Trophoblast cell (in vitro differentiated cells and primary cell): ENCODE results near the gene CPXCR1.

ENCODE experiments used
- DNase-seq, 2 donors: peaks; one replicate each; pipeline ENCODE4 v3.0.0-alpha.2; 2016
- H2AFZ ChIP-seq: 2 replicates; pipeline ENCODE4 v1.6.1; 2013; ENCODE audit warnings: low read length, moderate library complexity, mild to moderate bottlenecking; ENCODE audit not compliant: insufficient read depth, poor library complexity
- H2AK5ac ChIP-seq: 2 replicates; pipeline ENCODE4 v1.6.1; 2013; ENCODE audit warnings: mild to moderate bottlenecking, low read length
- H2BK120ac ChIP-seq: 2 replicates; pipeline ENCODE4 v1.6.1; 2013; ENCODE audit warnings: low read length, mild to moderate bottlenecking, moderate library complexity; ENCODE audit not compliant: insufficient read depth, poor library complexity
- H2BK12ac ChIP-seq: 2 replicates; pipeline ENCODE4 v1.6.1; 2013; ENCODE audit warnings: mild to moderate bottlenecking, low read length, moderate library complexity
- H2BK5ac ChIP-seq: 2 replicates; pipeline ENCODE4 v1.6.1; 2013; ENCODE audit warnings: low read length, low read depth, moderate library complexity, mild to moderate bottlenecking; ENCODE audit not compliant: poor library complexity
- H3K14ac ChIP-seq: 2 replicates; pipeline ENCODE4 v1.6.1; 2013; ENCODE audit warnings: mild to moderate bottlenecking, low read length
- H3K18ac ChIP-seq: 2 replicates; pipeline ENCODE4 v1.6.1; 2013; ENCODE audit warnings: mild to moderate bottlenecking, low read length
- H3K23ac ChIP-seq: 2 replicates; pipeline ENCODE4 v1.6.1; 2013; ENCODE audit warnings: low read length
- H3K27ac ChIP-seq: 2 replicates; pipeline ENCODE4 v1.5.1; 2013; ENCODE audit warnings: low read depth, mild to moderate bottlenecking, inconsistent platforms, low read length, moderate library complexity
- H3K27me3 ChIP-seq: 2 replicates; pipeline ENCODE4 v1.6.1; 2013; ENCODE audit warnings: inconsistent platforms, mild to moderate bottlenecking, low read length, moderate library complexity; ENCODE audit not compliant: insufficient read depth
- H3K36me3 ChIP-seq, 2 experiments: 1 replicate in 1 of 2; 2 replicates in 1 of 2; pipeline ENCODE4 v1.6.1; 2013; ENCODE audit warnings: low read length in 2 of 2, mild to moderate bottlenecking in 2 of 2, moderate library complexity in 1 of 2; ENCODE audit not compliant: insufficient read depth in 2 of 2, control insufficient read depth in 1 of 2
- H3K4ac ChIP-seq: 2 replicates; pipeline ENCODE4 v1.6.1; 2013; ENCODE audit warnings: low read depth, mild to moderate bottlenecking, low read length, moderate library complexity
- H3K4me1 ChIP-seq, 2 experiments: 1 replicate in 1 of 2; 2 replicates in 1 of 2; pipeline ENCODE4 v1.6.1; 2013; ENCODE audit warnings: low read length in 2 of 2, mild to moderate bottlenecking in 2 of 2, moderate library complexity in 1 of 2; ENCODE audit not compliant: insufficient read depth in 2 of 2, control insufficient read depth in 1 of 2
- H3K4me2 ChIP-seq: 2 replicates; pipeline ENCODE4 v1.6.1; 2013; ENCODE audit warnings: inconsistent platforms, mild to moderate bottlenecking, low read length, moderate library complexity
- H3K4me3 ChIP-seq: 2 replicates; pipeline ENCODE4 v1.5.1; 2013; ENCODE audit warnings: mild to moderate bottlenecking, low read depth, low read length, inconsistent platforms
- H3K79me1 ChIP-seq: one replicate; pipeline ENCODE4 v1.6.1; 2013; ENCODE audit warnings: low read length
- H3K79me2 ChIP-seq: 2 replicates; pipeline ENCODE4 v1.6.1; 2013; ENCODE audit warnings: low read length, mild to moderate bottlenecking; ENCODE audit not compliant: control insufficient read depth, insufficient read depth, poor library complexity
- H3K9ac ChIP-seq: 2 replicates; pipeline ENCODE4 v1.6.1; 2013; ENCODE audit warnings: mild to moderate bottlenecking, low read length
- H3K9me3 ChIP-seq: 2 replicates; pipeline ENCODE4 v1.6.1; 2013; ENCODE audit warnings: low read depth, mild to moderate bottlenecking, control low read depth, inconsistent platforms, low read length; ENCODE audit not compliant: insufficient read depth
- H4K12ac ChIP-seq: 2 replicates; pipeline ENCODE4 v1.6.1; 2013; ENCODE audit warnings: low read depth, mild to moderate bottlenecking, low read length, moderate library complexity
- H4K8ac ChIP-seq: 2 replicates; pipeline ENCODE4 v1.6.1; 2013; ENCODE audit warnings: low read depth, mild to moderate bottlenecking, low read length, moderate library complexity
- H4K91ac ChIP-seq: one replicate; pipeline ENCODE4 v1.6.1; 2013; ENCODE audit warnings: low read depth, mild to moderate bottlenecking, low read length, moderate library complexity
- WGBS: extraction: QIAGEN DNeasy Blood & Tissue Kit; methylation state at CpG from one replicate; pipeline ENCODE4 v1.1.7; 2013; ENCODE audit warnings: missing lambda C conversion rate; ENCODE audit not compliant: insufficient read length, insufficient coverage; ENCODE audit errors: extremely low coverage; 5-methylcytosine and 5-hydroxymethylcytosine counted together

Gene CPXCR1

DNA sequence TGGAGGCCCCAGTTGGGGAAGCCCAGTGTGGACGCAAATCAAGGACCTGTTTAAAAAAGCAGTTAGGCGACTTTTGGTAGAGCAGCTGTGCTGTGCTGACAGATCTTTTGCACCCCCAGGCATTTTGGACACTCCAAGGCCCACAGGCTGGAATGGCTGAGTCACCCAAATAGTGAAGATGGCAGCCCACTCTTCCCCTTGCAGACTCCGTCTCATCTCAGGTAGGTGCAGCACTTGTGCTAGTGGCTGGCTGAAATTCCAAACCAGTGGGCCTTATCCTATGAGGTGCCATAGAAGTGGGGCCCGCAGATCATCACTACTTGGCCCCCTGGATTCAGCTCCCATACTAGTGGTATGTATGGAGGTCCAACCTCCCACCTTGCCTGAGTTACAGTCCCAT, 42.8 kb downstream of the CPXCR1 start:
- H3K4me1 ChIP-seq: no peaks in the 10 kb centered on the region
- no peak overlapping the region for H2BK12ac ChIP-seq
- no peak overlapping the region for H4K12ac ChIP-seq
- H2BK5ac ChIP-seq: no peak overlapping the region
- no peak overlapping the region for H3K18ac ChIP-seq
- DNase-seq: no peak
- H3K4me3 ChIP-seq: no peak overlapping the region
- no CpG with 5 or more reads among the region's 4 CpGs for whole genome bisulfite sequencing
- no peaks in the 10 kb centered on the region for H3K79me2 ChIP-seq
- H2BK120ac ChIP-seq: no peak overlapping the region
- no peak overlapping the region for H2AK5ac ChIP-seq
- H3K4ac ChIP-seq: no peak overlapping the region
- H3K79me1 ChIP-seq: no peaks in the 10 kb centered on the region
- no peak overlapping the region for H4K8ac ChIP-seq
- H3K23ac ChIP-seq: no peak overlapping the region
- H3K14ac ChIP-seq: no peak overlapping the region
- H3K27me3 ChIP-seq: no peaks in the 10 kb centered on the region
- no peak overlapping the region for H3K27ac ChIP-seq
- H4K91ac ChIP-seq: no peak overlapping the region
- H2AFZ ChIP-seq: no peak overlapping the region
- H3K9me3 ChIP-seq: no peaks in the 10 kb centered on the region
- no peak overlapping the region for H3K9ac ChIP-seq
- H3K4me2 ChIP-seq: no peak overlapping the region
- no peaks in the 10 kb centered on the region for H3K36me3 ChIP-seq
